GM12892 (cell line): ENCODE results near the gene PAX5.

Experiments used
- POLR2A ChIP-seq: IDR thresholded peaks from 2 replicates; pipeline ENCODE4 v1.6.1; 2011; ENCODE audit warnings: low read depth, low read length, control low read depth
- POLR2AphosphoS5 ChIP-seq: IDR thresholded peaks from 2 replicates; pipeline ENCODE4 v1.6.1; 2011; ENCODE audit warnings: low read depth, low read length, control low read depth
- TAF1 ChIP-seq: IDR thresholded peaks from 2 replicates; pipeline ENCODE4 v1.6.1; 2011; ENCODE audit warnings: low read depth, mild to moderate bottlenecking, control low read depth, low read length, borderline replicate concordance

GRCh38 chr9:36894695-36895310 lies 139.3 kb downstream of the PAX5 start:
- TF ChIP-seq POLR2A (no peak), TAF1 (no peak), POLR2AphosphoS5 (no peak)
